SIG-M5 (cell line): ENCODE results near the gene KCNIP3.
"Not testable (repeated sequence)": the region's sequence is repeated elsewhere in the genome, so short reads cannot be mapped to it uniquely, and the experiment has no call there.

Source experiments
- DNase-seq: peaks from one replicate; lab custom pipeline; 2025; lab: John Stamatoyannopoulos, UW

The KCNIP3 gene

DNA sequence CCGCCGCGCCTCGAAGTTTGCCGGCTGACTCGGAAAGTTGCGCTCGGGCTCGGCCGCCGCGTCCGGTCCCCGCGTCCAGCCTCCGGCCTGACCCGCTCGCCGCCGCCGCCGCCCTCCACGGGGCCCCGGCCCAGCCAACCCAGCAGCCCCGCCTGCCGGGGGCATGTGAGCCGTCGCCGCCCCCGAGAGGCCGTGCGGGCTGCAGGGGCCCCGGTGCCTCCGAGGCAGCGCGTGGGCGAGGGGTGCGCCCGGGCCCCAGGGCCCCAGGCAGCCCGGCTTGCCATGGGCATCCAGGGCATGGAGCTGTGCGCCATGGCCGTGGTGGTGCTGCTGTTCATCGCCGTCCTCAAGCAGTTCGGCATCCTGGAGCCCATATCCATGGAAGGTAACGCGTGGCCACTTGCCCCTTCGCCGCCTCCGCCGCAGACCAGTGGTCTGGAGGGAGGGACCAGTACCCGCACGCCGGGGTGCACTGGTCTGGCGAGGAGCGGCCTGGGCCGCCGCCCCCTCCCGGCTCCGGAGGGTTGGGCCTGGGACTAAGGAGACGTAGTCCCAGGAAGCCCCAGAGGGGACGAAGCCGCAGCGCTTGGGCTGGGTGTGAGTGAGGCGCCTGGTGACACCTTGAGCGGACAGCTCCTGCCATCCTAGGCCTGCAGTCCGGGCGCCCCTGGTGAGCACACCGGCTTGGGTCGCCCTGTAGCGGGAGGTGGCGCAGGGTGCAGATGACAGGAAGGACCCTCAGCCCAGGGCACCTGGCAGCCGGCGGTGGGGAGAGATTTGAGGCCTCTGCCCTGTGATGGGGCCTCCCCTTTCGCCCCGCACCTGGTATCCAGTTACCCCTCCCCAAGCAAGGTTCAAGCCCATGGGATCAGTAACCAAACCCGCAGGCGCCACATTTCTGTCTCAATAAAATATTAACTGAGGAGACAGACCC, 49.9 kb downstream of the KCNIP3 start:
- DNase-seq, result no peak

- DNase-seq, result no peak
These were observed 50.8 kb downstream of the KCNIP3 start for GRCh38 chr2:95347681-95348608.

DNA sequence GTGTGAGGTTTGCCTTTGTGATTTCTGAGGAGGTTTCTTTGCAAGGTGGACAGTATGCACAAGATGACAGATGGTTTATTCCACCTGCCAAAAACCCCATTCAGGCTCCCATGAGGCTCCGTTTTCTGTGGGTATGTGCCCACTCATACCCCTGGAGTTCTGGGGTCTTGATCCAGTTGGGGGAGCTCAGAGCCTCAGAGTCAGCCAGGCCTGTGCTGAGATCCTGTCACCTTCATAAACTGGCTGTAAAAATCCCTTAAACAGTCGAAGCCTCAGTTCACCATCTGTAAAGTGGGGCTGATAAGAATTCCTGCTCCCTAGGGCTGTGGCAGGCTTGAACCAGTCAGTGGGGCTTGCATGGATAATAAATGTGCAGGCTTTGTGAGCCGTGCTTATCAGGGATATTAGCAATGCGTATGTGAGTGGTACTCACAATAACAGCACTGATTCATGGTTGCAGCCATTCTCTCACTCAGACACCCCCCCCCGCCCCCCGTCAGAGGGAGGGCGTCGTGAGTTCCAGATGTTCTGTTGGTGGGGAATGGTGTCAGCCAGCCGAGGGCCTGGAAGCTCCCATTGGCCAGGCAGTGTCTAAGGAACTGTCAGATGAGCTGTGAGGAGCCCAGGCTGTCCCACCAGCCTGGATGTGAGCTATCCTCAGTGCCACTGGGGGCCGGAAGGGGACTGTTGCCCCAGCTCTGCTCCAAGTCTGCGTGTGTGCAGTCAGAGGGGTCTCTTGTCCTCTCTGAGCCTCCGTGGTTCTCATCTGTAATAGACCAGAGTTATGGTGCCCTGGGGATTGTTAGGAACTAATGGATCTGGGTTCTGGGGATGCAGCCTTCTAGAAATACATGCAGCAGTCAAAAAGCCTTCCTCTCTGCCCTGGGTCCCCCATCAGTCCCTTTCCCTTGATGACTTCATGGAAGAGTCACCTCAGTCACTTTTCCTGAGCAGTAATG, 51.7 kb downstream of the KCNIP3 start:
- no peak for DNase-seq

GRCh38 chr2:95349568-95350322, 52.6 kb downstream of the KCNIP3 start:
- DNase-seq, result no peak

- DNase-seq, result no peak
These were observed 53.2 kb downstream of the KCNIP3 start for GRCh38 chr2:95350368-95350767.

DNA sequence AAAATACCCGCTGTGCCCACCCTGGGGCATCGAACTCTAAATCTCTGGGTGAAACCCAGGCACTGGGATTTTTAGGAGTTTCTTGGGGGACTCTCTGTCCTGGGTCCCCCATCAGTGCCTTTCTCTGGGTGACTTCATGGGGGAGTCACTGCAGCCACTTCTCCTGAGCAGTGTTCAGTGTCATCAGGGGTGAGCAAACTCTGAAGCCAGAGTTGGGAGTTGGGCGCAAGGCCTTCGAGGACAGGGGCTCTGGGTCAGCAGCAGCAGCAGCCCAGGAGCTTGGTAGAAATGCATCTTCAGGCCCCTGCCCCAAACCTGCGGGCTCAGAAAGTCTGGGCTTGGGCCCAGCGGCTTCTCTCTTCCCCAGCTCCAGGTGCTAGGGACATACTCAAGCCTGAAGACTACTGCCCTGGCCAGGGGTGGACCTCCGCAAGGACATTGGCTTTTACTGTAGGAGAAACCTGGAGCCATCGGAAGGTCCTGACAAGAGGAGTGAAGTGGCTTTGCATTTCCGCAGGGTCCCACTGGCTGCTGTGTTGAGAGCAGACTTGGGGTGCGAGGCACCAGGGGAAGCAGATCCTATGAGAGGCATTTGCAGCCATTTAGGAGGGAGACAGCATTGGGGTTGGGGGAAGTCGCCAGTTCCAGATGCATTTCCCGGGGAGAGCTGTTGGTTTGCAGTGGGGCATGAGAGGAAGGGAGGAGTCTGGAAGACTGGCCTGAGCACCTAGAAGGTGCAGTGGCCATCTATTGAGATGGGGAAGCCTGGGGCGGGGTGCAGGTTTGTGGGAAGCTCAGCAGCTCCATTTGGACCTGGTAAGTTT, 53.8 kb downstream of the KCNIP3 start:
- DNase-seq, result no peak

- DNase-seq, result no peak
These were observed 54.4 kb downstream of the KCNIP3 start for GRCh38 chr2:95351598-95351915.

DNA sequence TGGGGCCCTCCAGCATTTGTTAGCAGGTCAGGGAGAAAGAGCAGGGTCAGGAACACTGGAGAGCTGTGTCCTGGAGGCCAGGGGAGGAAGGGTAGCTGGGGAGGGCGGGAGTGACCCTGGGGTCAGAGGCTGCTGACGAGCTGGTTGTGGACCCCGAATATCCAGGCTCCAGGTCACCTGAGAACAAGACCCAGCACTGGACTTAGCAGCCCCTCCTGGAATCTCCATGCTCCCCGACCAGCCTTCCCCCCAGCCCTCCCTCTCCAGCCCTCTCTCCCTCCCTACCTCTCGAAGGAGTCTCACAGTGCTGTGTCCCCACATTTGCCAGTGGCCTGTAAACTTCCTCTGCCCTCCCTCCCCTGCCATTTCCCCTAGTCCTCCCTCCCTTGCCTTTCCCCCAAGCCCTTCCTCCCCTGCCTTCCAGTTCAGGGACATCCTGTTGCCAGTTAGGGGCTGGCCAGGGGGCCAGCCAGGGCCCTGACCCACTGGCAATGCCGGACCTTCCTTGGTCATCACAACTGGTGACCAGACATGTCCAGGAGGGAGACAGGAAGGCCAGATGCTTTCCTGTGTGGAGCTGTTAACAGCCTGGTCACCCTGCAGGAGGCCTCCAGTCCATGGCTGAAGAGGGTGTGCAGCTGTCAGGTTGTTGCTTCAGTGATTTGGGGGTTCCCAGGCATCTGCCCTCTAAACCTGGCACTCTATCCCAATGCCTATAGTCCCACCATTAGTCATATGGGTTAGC, 55.3 kb downstream of the KCNIP3 start:
- no peak for DNase-seq

GRCh38 chr2:95353055-95353575, 56.0 kb downstream of the KCNIP3 start:
- DNase-seq, result no peak

DNA sequence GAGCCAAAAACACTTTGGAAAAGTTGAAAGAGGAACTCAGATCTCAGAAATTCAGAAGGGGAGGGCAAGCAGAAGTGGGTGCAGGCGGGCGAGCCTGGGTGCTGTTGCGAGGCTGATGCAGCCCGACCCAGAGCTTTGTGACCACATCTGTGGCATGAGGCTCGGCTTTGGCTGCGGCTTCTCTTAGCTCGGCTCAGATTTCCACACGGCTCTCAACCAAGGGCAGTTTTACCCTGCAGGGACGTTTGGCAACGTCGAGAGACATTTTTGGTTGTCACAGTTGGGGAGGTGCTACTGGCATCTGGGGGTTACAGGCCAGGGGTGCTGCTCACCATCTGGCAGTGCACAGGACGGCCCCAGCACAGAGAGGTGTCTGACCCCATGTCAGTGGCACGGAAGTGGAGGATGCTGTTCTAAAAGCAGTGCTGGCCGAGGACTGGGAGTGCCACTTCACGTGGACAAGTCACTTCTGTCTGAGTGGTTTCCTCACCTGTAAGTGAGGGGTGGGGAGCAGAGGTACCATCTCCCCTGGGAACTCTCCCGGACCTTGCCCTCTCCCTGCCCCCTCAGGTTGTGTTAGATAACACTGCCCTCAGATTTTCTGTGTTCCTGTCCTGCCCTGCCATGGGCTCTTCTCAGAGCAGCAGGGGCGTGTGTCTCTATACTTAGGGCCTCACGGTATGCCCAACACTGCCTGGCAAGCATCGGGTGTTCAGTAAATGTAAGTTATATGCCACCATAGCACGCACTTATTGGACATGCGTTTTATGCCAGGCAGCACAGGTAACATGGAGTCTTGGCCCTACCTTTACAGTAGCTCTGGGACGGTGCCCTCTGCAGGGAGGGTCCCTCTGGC, 56.7 kb downstream of the KCNIP3 start:
- DNase-seq, result no peak

DNA sequence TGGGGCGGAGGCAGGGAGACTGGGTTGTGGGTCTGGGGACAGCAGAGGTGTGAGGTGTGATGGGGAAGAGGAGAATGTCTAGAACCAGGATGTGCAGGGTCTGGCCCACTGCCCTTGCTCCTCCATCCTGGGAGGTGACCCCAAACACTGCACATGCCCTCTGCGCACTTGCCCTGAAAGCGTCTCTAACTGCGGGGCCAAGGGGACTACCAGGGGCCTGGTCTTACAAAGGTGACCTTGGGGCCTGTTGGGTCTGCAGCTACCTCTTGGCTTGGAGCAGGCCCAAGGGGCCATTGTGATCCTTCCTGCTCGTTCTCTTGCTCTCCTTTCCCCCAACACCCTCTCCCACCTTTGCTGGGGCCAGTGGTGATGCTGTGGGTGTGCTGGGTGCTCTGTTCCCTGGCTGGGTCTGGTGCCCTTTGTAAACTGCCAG, 57.3 kb downstream of the KCNIP3 start:
- no peak for DNase-seq

- no peak for DNase-seq
These were observed 57.8 kb downstream of the KCNIP3 start for GRCh38 chr2:95354925-95355324.

DNA sequence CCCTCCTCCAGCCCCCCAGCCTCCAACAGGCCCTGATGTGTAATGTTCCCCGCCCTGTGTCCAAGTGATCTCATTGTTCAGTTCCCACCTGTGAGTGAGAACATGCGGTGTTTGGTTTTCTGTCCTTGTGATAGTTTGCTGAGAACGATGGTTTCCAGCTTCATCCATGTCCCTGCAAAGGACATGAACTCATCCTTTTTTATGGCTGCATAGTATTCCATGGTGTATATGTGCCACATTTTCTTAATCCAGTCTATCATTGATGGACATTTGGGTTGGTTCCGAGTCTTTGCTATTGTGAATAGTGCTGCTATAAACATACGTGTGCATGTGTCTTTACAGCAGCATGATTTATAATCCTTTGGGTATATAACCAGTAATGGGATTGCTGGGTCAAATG, 58.3 kb downstream of the KCNIP3 start:
- not testable (repeated sequence) for DNase-seq

DNA sequence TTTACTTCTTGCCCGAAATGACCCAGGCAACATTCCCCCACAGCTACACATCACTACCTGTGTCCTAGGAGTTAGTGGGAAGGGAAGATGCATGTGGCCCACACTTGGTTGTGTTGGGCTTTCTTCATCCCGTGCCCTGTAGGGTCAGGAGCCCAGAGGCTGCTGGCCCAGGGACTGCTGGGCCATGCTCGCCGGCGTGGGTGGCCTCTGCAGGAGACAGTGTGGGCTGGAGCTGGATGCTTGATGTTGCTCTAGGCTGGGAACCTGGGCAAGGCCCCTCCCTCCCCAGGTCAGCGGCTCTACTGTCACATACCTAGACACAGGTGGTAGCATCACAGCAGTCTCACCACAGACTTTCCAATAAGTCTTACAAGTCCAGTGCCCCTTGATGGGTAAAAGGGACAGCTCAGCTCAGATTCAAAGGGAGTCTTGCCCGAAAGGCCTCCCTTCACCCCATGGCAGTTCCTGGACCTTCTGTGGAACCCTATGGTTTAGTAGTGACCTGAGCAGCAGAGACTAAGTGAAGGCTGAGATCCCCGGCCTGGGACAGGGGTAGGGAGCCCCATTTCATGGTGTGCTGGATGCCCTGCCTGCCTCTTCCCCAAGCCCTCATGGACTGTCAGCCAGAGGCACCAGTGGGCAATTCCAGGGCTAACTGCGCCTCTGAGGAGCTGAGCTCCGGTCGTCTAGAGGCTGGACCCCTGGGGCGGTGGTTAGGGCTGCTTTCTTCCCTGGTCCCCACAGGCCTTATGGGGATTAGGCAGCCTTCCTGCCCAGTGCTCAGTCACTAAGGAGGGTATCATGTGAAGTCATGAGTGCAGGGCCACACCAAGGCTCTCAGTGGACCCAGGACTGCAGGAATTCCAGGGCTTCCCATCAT, 59.9 kb downstream of the KCNIP3 start:
- DNase-seq, result no peak

DNA sequence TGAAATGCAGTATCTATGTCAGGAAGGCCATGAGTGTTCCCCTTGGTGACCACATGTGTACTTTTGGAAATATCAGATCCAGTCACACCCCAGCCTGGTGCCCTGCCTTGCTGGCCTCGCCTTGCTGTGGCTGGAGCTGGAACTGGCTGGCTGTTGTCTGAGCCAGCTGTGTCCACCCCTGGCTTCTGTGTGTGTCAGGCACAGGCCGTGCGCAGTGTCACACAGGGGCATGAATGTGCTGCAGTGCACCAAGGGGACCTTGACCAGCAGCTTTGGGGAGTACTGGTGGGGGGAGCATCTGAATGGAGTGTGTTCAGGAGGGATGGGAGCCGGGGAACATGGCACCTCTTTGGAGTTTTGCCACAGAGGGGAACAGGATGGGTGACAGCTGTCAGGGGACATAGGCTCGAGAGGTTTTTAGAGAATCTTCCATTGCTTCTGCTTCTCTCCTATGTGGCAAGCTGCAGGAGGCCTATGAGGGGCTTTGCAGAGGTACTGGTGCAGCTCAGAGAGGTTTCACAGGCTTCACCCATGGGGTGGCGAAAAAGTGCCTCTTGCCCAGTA, 60.7 kb downstream of the KCNIP3 start:
- no peak for DNase-seq

GRCh38 chr2:95359031-95359430, 61.9 kb downstream of the KCNIP3 start:
- no peak for DNase-seq

GRCh38 chr2:95359501-95359930, 62.4 kb downstream of the KCNIP3 start:
- no peak for DNase-seq
